Measurements from ENCODE around the gene HUS1B. TPM values are rescaled to one million over a fixed set of nuclear protein-coding genes. Genes with fewer than 3 reads are reported as not detected.

Gene HUS1B
- total RNA-seq (2021; fragmentation: NEBNext Ultra II Directional; extraction: Animal tissue kit (Norgen Biotek cat#: 25700)) (0.48 and 0.75 TPM in 2 replicates), polyA plus RNA-seq (2011; rRNA removed) (1.1 TPM in 2 replicates), polyA minus RNA-seq (2011; rRNA and poly(A)+ RNA removed) (1.2 TPM in 1 of 2 replicates, not detected in the other)
- 0.63 TPM for polyA plus RNA-seq (2011; cell fraction: cytosol; rRNA removed)
- polyA plus RNA-seq (2011; cell fraction: nucleus; rRNA removed) = 1.6 TPM
- polyA plus RNA-seq (2012, experiment 1 of 2) = 0.37 to 0.61 TPM (median 0.52 TPM) in 4 replicates
- 0.45 TPM for polyA plus RNA-seq (2012, experiment 2 of 2)
- polyA plus RNA-seq (2013, experiment 1 of 2) = 0.49 TPM
- polyA plus RNA-seq (2013, experiment 2 of 2) = 0.29 TPM
- polyA minus RNA-seq (2011; cell fraction: cytosol; rRNA and poly(A)+ RNA removed) = 1.2 TPM
- polyA minus RNA-seq (2011; cell fraction: nucleus; rRNA and poly(A)+ RNA removed) = 8.5 TPM
- long read RNA-seq, experiment 1 = 0 reads
- long read RNA-seq, experiment 2 = 0 reads

GRCh38 chr6:656460-657252, at the start of gene HUS1B:
TSS of gene HUS1B (minus strand) at chr6:657100. CDS start at chr6:656944, 156 bp downstream.
- Histone ChIP-seq H4K20me1 (replicated peaks in 1 of 2; ENCODE audit: control insufficient read depth in 1 of 2, insufficient read depth in 2 of 2, low read length in 2 of 2) (no peaks in the 10 kb centered on the region), H3K27ac (ENCODE audit: low read depth, low read length) (no peak within 1 kb of the TSS), H3K79me2 (ENCODE audit: control insufficient read depth in 1 of 2, insufficient read depth in 2 of 2, low read length in 2 of 2) (peaks cover 0 to 65% of the 10 kb centered on the region in 2 experiments; a peak in 3 of 4 replicates), H3K9me3 (ENCODE audit: insufficient read depth in 2 of 2, low read depth in 1 of 2, low read length in 1 of 2) (no peaks in the 10 kb centered on the region; a peak in 1 of 4 replicates), H2BK12ac (ENCODE audit: low read depth, low read length) (peak within 1 kb of the TSS; percentile 75), H4K91ac (replicated peaks; ENCODE audit: insufficient read length, low read length) (peak within 1 kb of the TSS; percentile 56), H3K79me1 (ENCODE audit: low read depth, low read length) (0 out of 2 replicates have a peak, but pooled peaks cover 4% of the 10 kb centered on the region), H2BK120ac (replicated peaks; ENCODE audit: low read depth, low read length) (no peak within 1 kb of the TSS), H3K14ac (ENCODE audit: insufficient read length) (no peak within 1 kb of the TSS), H3K9ac (replicated peaks in 1 of 4; ENCODE audit: extremely low read depth in 1 of 4, low read depth in 3 of 4, low read length in 3 of 4) (no peak within 1 kb of the TSS; a peak in 1 of 7 replicates), H2AFZ (ENCODE audit: low read length) (no peak within 1 kb of the TSS), H3K56ac (replicated peaks; ENCODE audit: insufficient read length, low read depth, low read length) (no peak within 1 kb of the TSS), H3K18ac (ENCODE audit: extremely low read depth, low read length) (peak within 1 kb of the TSS; percentile 75), H3K27me3 (replicated peaks in 1 of 4; ENCODE audit: control insufficient read depth in 3 of 4, extremely low read depth in 1 of 4, insufficient read depth in 3 of 4, low read length in 3 of 4) (no peaks in the 10 kb centered on the region), H2BK20ac (ENCODE audit: low read length) (no peak within 1 kb of the TSS), H2BK5ac (ENCODE audit: low read depth, low read length) (peak within 1 kb of the TSS; percentile 75), H3K4me2 (ENCODE audit: insufficient read depth in 1 of 2, low read depth in 2 of 2, low read length in 2 of 2) (no peak within 1 kb of the TSS), H3K36me3 (ENCODE audit: control insufficient read depth in 2 of 4, insufficient read depth in 4 of 4, low read length in 3 of 4) (peaks cover 0 to 7% (median 0%) of the 10 kb centered on the region in 4 experiments; a peak in 3 of 8 replicates), H2BK15ac (ENCODE audit: low read length) (no peak within 1 kb of the TSS), H3K4me1 (replicated peaks in 1 of 4; ENCODE audit: control insufficient read depth in 3 of 4, insufficient read depth in 4 of 4, low read length in 3 of 4) (peaks cover 6 to 30% (median 13%) of the 10 kb centered on the region in 4 experiments), H3K23ac (ENCODE audit: insufficient read length) (no peak within 1 kb of the TSS), H3K4ac (replicated peaks; ENCODE audit: insufficient read length, low read depth, low read length) (no peak within 1 kb of the TSS), H4K8ac (ENCODE audit: extremely low read depth, insufficient read depth, low read length) (peak within 1 kb of the TSS; percentile 69), H4K5ac (ENCODE audit: insufficient read length, low read depth, low read length) (no peak within 1 kb of the TSS), H3K4me3 (ENCODE audit: extremely low read depth in 1 of 4, insufficient read depth in 2 of 4, low read depth in 3 of 4, low read length in 4 of 4) (no peak within 1 kb of the TSS), H2AK5ac (ENCODE audit: low read depth, low read length) (peak within 1 kb of the TSS; percentile 10; the same call in 1 of the 2 replicates), H3K23me2 (ENCODE audit: low read depth, low read length) (no peaks in the 10 kb centered on the region)
- ChIA-PET CTCF (ENCODE audit: partially characterized antibody) (interaction anchor here (0.6 to 1.3 kb wide), 6 partner anchors 24 to 417 kb away, joined by 3 to 4 read pairs (median 3); no protein-coding TSS in a partner anchor), POLR2A (ENCODE audit: partially characterized antibody) (no interaction called here)
- DNase-seq (ENCODE audit: low read depth in 1 of 2, low spot score in 2 of 2) (no peak), FAIRE-seq (no peak)
- no peak for TF ChIP-seq SP2 (IDR thresholded peaks at IDR 0.05; ENCODE audit: low read length)
- TF ChIP-seq PHF8 (conservative IDR thresholded peaks at IDR 0.05; ENCODE audit: low read depth, low read length) = no peak
- WGBS, 2 experiments (ENCODE audit: extremely low coverage in 1 of 2, insufficient coverage in 1 of 2, insufficient read length in 1 of 2, insufficient replicate concordance in 2 of 2, low coverage in 1 of 2, low lambda C conversion rate in 2 of 2, missing lambda C conversion rate in 1 of 2) = 93% methylated on average over 35 of the region's 73 CpGs; no CpG with 5 or more reads in 1 of the 2 experiments
